ENCODE results near the gene SOX18. TPM values are rescaled to one million over a fixed set of nuclear protein-coding genes. Genes with fewer than 3 reads are reported as not detected.

SOX18 gene
- total and polyA plus RNA-seq, 2 of the 8 experiments (the other 6 are each of a cell fraction or from before 2014, with no cell fraction given), result 0.09 TPM; not detected in 1

GRCh38 chr20:64091340-64091739 is 41.9 kb upstream of the SOX18 start:
- WGBS, 2 experiments (ENCODE audit: extremely low coverage in 1 of 2, insufficient coverage in 1 of 2, insufficient read length in 1 of 2, insufficient replicate concordance in 2 of 2, low coverage in 1 of 2, low lambda C conversion rate in 2 of 2, missing lambda C conversion rate in 1 of 2), result 87% methylated on average over 14 of the region's 19 CpGs; no CpG with 5 or more reads in 1 of the 2 experiments
- H3K27me3 ChIP-seq (replicated peaks in 1 of 4; ENCODE audit: control insufficient read depth in 3 of 4, extremely low read depth in 1 of 4, insufficient read depth in 3 of 4, low read length in 3 of 4), result peaks cover 0 to 2% (median 0%) of the 10 kb centered on the region in 4 experiments; a peak in 1 of 7 replicates

More at GRCh38 chr20:64091340-64091739, 41.9 kb upstream of the SOX18 start:
- H4K8ac ChIP-seq (ENCODE audit: extremely low read depth, insufficient read depth, low read length), result no peak overlapping the region
- H3K4me2 ChIP-seq (ENCODE audit: insufficient read depth in 1 of 2, low read depth in 2 of 2, low read length in 2 of 2), result no peak overlapping the region; a peak in 1 of 4 replicates
- no peak overlapping the region for H2BK15ac ChIP-seq (ENCODE audit: low read length)
- peaks cover 0 to 7% (median 2%) of the 10 kb centered on the region in 4 experiments; a peak in 3 of 7 replicates for H3K4me1 ChIP-seq (replicated peaks in 1 of 4; ENCODE audit: control insufficient read depth in 3 of 4, insufficient read depth in 4 of 4, low read length in 3 of 4)
- no peak overlapping the region for H3K4ac ChIP-seq (replicated peaks; ENCODE audit: insufficient read length, low read depth, low read length)
- ChIA-PET POLR2A (ENCODE audit: partially characterized antibody) (interaction anchor here (1.0 kb wide), 1 partner anchor 11 kb away, joined by 5 read pairs; the partner anchor contains the start of gene OPRL1), CTCF (ENCODE audit: partially characterized antibody) (interaction anchor here (0.6 to 4.5 kb wide), 6 partner anchors 9 to 189 kb away, joined by 3 to 28 read pairs (median 4); no protein-coding TSS in a partner anchor)
- no peak overlapping the region for H2BK5ac ChIP-seq (ENCODE audit: low read depth, low read length)
- H3K9me3 ChIP-seq (ENCODE audit: insufficient read depth in 2 of 2, low read depth in 1 of 2, low read length in 1 of 2), result no peaks in the 10 kb centered on the region
- no peak overlapping the region for H2BK120ac ChIP-seq (replicated peaks; ENCODE audit: low read depth, low read length)
- H4K20me1 ChIP-seq (replicated peaks in 1 of 2; ENCODE audit: control insufficient read depth in 1 of 2, insufficient read depth in 2 of 2, low read length in 2 of 2), result peaks cover 1 to 2% of the 10 kb centered on the region in 2 experiments
- H3K14ac ChIP-seq (ENCODE audit: insufficient read length), result no peak overlapping the region
- DNase-seq (ENCODE audit: low read depth in 1 of 2, low spot score in 2 of 2), result no peak
- H4K5ac ChIP-seq (ENCODE audit: insufficient read length, low read depth, low read length), result no peak overlapping the region
- H3K56ac ChIP-seq (replicated peaks; ENCODE audit: insufficient read length, low read depth, low read length), result no peak overlapping the region
- no peaks in the 10 kb centered on the region for H3K36me3 ChIP-seq (ENCODE audit: control insufficient read depth in 2 of 4, insufficient read depth in 4 of 4, low read length in 3 of 4)
- no peak overlapping the region; a peak in 1 of 7 replicates for H3K9ac ChIP-seq (replicated peaks in 1 of 4; ENCODE audit: extremely low read depth in 1 of 4, low read depth in 3 of 4, low read length in 3 of 4)
- no peak overlapping the region for H3K4me3 ChIP-seq (ENCODE audit: extremely low read depth in 1 of 4, insufficient read depth in 2 of 4, low read depth in 3 of 4, low read length in 4 of 4)
- H3K23me2 ChIP-seq (ENCODE audit: low read depth, low read length), result no peaks in the 10 kb centered on the region
- FAIRE-seq, result no peak
- peak overlapping the region; percentile 68; the same call in 1 of the 2 replicates for H2BK12ac ChIP-seq (ENCODE audit: low read depth, low read length)
- no peaks in the 10 kb centered on the region for H3K79me1 ChIP-seq (ENCODE audit: low read depth, low read length)
- no peak overlapping the region for H3K23ac ChIP-seq (ENCODE audit: insufficient read length)
- H4K91ac ChIP-seq (replicated peaks; ENCODE audit: insufficient read length, low read length), result no peak overlapping the region
- no peak overlapping the region for H3K18ac ChIP-seq (ENCODE audit: extremely low read depth, low read length)
- TF ChIP-seq CBX8 (IDR thresholded peaks at IDR 0.05; ENCODE audit: borderline replicate concordance, low read depth, low read length) (no peak), GABPA (IDR thresholded peaks at IDR 0.05; ENCODE audit: borderline replicate concordance, insufficient read depth, low read length) (no peak), TAF1 (IDR thresholded peaks at IDR 0.05; ENCODE audit: low read depth, low read length) (no peak)
- H3K27ac ChIP-seq (ENCODE audit: low read depth, low read length), result no peak overlapping the region
- H2AFZ ChIP-seq (ENCODE audit: low read length), result no peak overlapping the region
- H2BK20ac ChIP-seq (ENCODE audit: low read length), result no peak overlapping the region
- peak overlapping the region; percentile 95; the same call in 1 of the 2 replicates for H2AK5ac ChIP-seq (ENCODE audit: low read depth, low read length)
- no peaks in the 10 kb centered on the region for H3K79me2 ChIP-seq (ENCODE audit: control insufficient read depth in 1 of 2, insufficient read depth in 2 of 2, low read length in 2 of 2)

Measured in H1 (cell line).